PC-9 (cell line): ENCODE results near the gene BBX.

Experiments used
- CTCF ChIP-seq: fragments of 200-600 bp; sonication (generic); conservative IDR thresholded peaks from 2 replicates; pipeline ENCODE4 v1.6.1; 2017; ENCODE audit warnings: mixed run types, antibody characterized with exemption, mild to moderate bottlenecking, moderate library complexity
- EZH2 ChIP-seq: fragments of 200-600 bp; sonication (generic); IDR thresholded peaks from 2 replicates; pipeline ENCODE4 v1.8.0; 2017; ENCODE audit warnings: antibody characterized with exemption, low read depth

GRCh38 chr3:107701299-107701698, 178.5 kb downstream of the BBX start:
- TF ChIP-seq CTCF (no peak), EZH2 (no peak)
